Keratinocyte (primary cell): ENCODE data around the gene FLVCR2.

ENCODE experiments used
- CTCF ChIP-seq, 3 experiments: IDR thresholded peaks in 1 of 3; conservative IDR thresholded peaks in 1 of 3; optimal IDR thresholded peaks in 1 of 3; 2 replicates in 2 of 3; 3 replicates in 1 of 3; pipeline versions ENCODE3 to v1.5.1; 2011; ENCODE audit warnings: low read length in 3 of 3, mild to moderate bottlenecking in 3 of 3, moderate library complexity in 2 of 3, control low read depth in 1 of 3, inconsistent platforms in 1 of 3; ENCODE audit not compliant: insufficient read depth in 2 of 3; ENCODE audit errors: extremely low read depth in 1 of 3
- EZH2 ChIP-seq: IDR thresholded peaks from one replicate; pipeline ENCODE4 v1.6.1; 2012; ENCODE audit warnings: inconsistent platforms, mild to moderate bottlenecking, low read length, moderate library complexity

- TF ChIP-seq CTCF (optimal IDR thresholded peaks at IDR 0.05 in 1 of 3, IDR thresholded peaks at IDR 0.05 in 1 of 3, conservative IDR thresholded peaks at IDR 0.05 in 1 of 3; ENCODE audit: extremely low read depth in 1 of 3, insufficient read depth in 2 of 3, low read length in 3 of 3) (no peak), EZH2 (no peak)
Observed at GRCh38 chr14:75540479-75540851, 38.0 kb upstream of the FLVCR2 start.
